Measurements from ENCODE around the gene STAT5B.
"Not testable (repeated sequence)": the region's sequence is repeated elsewhere in the genome, so short reads cannot be mapped to it uniquely, and the experiment has no call there.

STAT5B gene

DNA sequence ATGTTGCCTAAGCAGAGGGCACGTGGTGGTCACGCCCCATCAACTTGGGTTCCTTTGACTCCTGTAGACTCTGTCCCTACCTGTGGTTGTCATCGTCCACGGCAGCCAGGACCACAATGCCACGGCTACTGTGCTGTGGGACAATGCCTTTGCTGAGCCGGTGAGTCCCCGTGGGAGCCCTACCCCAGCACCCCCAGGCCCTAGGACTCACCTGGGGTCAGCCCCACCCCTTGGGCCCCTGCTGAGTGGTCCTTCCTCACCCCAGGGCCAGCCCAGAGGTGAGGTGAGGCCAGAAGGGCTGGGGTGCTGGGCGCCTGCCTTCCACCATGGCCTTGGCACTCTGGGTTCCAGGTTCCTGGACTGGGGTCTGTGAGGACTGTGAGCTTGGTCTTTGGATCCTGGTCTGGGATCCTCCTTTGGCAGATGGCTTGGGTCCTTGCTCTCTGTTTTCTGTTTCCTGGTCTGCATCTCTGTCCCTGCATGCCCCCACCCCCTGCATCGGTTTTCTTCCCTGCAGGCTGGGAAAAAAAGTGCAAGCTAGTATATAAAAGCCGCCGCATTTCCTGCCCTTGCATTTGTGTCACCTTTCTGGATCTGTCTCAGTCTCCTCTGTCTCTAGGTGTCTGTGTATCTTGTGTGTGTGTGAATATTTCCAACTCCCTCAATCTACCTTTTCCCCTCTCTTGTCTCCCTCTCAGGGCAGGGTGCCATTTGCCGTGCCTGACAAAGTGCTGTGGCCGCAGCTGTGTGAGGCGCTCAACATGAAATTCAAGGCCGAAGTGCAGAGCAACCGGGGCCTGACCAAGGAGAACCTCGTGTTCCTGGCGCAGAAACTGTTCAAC, 29.6 kb upstream of the STAT5B start:
- DNase-seq = no peak

DNA sequence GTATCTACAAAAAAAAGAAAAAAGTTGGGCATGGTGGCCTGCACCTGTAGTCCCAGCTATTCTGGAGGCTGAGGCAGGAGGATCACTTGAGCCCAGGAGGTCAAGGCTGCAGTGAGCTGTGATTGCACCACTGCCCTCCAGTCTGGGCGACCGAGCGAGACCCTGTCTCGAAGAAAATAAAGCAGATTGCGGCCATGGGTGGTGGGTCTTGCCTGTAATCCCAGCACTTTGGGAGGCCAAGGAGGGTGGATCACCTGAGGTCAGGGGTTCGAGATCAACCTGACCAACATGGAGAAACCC, 28.8 kb upstream of the STAT5B start:
- DNase-seq = not testable (repeated sequence)

DNA sequence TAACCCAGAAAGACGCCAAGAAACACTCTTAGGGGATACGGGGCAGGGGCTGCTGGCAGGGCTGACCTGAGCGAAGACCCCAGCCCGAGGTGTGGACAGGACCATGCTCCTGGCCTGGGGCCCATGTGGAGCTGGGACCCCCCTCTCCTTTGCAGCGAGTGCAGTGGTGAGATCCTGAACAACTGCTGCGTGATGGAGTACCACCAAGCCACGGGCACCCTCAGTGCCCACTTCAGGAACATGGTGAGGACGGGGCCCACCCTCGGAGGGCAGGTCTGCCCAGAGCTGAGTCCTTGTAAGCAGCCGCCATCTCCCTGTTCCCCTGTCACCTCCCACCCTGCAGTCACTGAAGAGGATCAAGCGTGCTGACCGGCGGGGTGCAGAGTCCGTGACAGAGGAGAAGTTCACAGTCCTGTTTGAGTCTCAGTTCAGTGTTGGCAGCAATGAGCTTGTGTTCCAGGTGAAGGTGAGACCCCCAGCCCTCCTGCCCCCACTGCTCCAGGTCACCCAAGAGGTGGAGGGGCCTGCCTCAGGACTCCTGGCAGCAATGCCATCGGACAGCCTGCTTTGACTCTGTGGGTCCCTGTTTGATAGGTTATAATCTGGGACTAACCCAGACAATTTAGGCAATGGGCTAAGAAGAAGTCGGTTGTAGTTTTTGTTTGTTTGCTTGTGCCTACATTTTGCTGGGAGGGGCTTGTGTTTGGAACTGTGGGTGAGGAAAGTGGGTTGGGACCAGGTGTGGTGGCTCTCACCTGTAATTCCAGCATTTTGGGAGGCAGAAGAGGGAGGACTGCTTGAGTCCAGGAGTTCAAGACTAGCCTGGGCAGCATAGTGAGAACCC, 28.2 kb upstream of the STAT5B start:
- DNase-seq = no peak

DNA sequence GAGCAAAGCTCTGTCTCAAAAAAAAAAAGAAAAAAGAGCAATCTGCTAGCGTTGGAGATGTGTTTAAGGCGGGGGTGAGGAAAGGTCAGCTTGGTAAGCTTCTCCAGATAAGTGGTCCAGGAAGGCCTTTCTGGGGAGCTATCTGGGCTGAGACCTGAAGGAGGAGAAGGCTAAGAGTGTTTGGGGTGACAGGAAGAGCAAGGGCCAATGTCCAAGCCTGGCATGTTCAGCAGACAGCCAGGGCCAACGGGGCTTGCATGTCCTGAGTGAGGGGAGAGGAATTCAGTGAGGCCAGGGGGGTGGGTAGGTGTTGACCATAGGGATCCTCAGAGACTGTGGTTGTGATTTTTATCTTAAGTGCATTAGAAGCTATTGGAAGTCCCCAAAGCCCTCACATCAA, 27.5 kb upstream of the STAT5B start:
- no peak for DNase-seq

DNA sequence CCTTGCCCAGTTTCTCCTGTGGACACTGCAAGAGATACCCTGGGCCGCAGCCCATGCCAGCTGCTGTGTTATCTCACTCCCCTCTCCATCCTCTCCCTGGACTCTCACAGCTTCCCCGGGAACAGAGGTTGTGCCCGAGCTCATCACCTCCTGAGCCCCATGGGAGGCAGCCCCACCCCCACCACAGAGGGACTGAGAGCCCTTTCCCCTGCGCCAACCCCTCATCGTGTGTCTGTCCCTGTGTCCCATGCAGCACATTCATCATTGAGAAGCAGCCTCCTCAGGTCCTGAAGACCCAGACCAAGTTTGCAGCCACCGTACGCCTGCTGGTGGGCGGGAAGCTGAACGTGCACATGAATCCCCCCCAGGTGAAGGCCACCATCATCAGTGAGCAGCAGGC, 24.8 kb upstream of the STAT5B start:
- DNase-seq = no peak

DNA sequence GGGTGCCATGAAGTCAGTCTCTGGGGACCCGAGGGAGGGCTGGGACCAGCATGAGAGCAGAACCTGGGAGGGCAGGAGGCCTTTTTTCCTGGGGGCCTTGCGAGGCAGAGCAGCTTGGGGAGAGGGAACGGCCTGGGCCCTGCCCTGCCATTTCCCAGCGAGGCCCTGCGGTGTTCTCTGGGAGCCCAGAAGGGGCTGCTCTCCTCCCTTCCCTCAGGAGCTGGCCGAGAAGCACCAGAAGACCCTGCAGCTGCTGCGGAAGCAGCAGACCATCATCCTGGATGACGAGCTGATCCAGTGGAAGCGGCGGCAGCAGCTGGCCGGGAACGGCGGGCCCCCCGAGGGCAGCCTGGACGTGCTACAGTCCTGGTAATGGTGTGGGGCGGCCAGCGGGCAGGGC, 23.7 kb upstream of the STAT5B start:
- DNase-seq = not testable (repeated sequence)

DNA sequence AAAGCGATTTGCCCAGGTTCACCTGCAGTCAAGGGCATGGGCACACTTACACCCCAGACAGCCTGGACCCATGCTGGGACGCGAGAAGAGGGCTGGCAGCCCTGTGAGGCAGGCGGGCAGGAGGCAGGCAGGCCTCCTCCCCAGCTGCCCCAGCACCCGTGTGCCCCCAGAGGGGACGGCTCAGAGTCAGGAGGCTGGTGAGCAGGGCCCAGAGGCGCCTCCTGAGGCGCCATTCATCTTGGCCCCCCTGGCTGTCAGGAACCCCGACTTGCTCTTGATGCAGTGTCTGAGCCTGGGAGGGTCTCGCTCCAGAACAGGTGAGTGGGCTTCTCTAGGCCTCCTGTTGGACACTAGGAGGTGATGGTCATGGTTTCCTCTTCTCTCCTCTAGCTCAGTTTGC, 23.2 kb upstream of the STAT5B start:
- DNase-seq = not testable (repeated sequence)

DNA sequence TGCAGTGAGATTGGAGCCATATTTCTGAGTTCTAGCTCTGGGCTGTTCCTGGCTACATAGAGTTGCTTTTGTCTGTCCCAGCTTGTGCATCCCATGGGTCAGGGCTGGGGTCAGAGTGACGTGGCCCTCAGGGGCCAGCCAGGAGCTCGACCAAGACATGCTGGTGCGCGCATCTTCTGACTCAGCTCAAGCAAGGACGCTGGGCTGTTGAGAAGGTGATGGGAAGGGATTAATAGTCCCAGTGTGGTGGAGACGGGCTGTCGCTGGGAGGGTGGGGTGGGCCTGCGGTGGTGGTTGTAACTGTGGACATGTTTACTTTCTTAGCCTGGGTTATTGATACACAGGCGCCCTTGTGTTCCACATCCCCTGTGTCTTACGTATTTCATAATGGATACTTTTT, 21.6 kb upstream of the STAT5B start:
- DNase-seq = not testable (repeated sequence)

DNA sequence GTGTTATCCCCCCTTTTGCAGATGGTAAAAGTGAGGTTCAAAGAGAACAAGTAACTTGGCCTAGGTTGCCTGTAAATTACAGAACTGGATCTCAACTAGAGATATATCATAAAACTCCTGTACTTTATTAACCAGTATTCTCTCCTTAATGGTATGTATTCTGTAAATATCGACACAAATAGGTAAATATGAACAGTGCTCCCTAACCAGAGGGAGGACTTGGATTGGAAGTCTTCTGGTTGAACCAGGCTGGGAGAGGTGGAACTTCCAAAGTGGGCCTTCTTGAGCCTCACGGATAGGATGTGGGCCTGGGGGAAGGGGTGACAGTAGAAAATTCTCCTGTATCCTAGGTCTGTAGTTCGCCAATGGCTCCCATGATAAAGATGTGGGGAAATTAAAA, 19.8 kb upstream of the STAT5B start:
- DNase-seq = no peak

DNA sequence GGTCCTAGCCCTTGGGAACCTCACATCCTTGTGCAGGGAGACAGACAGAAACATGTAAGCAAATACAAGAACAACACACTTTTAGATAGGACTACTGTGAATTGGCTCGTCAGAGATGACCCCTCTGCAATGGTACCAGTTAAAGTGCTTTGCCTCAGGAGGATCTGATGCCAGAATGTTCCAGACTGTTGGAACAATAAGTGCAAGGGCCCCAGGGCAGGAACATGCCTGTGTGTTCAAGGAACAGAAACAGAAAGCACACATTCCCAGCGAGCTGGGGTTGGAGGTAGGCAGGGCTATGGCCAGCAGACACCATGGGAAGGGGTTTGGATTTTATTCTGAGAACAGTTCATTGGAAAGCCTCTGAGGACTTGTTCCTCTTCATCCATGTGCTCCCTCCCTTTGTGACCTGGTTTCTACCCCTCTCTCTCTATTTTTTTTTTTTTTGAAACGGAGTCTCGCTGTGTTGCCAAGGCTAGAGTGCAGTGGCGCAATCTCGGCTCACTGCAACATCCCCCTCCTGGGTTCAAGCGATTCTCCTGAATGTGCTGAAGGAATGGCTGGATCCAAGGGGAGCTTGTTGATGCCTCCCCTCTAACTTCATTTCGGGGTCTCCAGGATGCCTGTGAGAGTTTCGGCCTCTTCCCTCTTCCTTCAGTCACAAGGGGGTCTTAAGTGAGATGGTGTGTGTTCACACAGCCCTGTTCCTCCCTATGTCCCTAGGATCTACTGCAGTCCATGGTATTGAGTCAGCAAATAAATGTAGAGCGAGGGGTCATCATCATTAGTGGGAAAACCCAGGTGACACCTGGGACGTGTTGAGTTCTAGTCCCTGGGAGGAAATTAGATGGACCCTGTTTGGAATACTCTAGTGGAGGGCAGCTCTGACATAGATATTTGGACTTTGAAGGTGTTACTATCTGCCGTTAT, 18.5 kb upstream of the STAT5B start:
- no peak for DNase-seq

DNA sequence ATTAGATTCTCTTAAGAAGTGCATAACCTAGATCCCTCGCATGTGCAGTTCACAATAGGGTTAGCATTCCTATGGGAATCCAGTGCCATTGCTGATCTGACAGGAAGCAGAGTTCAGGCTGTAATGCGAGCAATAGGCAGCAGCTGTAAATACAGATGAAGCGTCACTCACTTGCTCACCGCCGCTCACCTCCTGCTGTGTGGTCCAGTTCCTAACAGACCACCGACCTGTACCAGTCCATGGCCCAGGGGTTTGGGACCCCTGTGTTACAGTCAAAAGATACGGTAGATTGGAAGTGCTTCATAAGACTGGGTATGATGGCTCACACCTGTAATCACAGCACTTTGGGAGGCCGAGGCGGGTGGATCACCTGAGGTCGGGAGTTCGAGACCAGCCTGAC, 14.9 kb upstream of the STAT5B start:
- DNase-seq = peak; percentile 32

DNA sequence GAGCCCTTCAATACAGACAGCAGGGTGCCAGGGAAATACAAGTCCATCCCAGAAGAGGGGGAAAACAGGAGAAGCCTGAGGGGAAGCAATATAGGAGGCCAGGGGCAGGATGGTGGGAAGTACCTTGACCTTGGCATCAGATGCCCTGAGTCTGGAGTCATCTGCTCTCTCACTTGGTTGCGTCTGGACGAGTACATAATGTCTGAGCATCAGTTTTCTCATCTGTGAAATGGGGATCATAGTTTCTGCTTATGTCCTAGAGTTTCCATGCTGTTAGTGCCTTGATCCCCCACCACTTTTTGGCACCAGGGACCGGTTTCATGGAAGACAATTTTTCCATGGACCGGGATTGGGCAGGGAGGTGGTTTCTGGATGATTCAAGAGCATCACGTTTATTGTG, 14.4 kb upstream of the STAT5B start:
- DNase-seq = no peak

DNA sequence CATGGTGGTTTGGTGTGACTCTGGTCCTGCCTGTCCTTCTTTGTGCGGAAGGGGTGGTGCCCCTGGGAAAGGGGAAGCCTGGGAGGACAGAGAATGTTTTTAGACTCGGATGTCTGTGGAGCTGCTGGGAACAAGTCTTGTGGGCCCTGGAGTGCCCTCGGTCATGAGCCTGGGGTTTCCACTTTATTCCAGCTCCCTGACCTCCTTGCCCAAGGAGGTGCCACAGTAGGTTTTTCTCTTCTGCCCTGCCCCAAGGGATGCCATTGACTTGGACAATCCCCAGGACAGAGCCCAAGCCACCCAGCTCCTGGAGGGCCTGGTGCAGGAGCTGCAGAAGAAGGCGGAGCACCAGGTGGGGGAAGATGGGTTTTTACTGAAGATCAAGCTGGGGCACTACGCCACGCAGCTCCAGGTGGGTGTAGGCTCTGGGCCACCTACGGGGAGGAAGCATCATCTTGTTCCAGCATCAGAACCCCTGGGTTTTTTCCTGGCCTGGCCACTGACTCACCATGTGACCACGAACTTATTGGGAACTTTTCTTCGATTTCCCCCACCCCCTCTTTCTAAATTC, 13.5 kb upstream of the STAT5B start:
- no peak for DNase-seq

DNA sequence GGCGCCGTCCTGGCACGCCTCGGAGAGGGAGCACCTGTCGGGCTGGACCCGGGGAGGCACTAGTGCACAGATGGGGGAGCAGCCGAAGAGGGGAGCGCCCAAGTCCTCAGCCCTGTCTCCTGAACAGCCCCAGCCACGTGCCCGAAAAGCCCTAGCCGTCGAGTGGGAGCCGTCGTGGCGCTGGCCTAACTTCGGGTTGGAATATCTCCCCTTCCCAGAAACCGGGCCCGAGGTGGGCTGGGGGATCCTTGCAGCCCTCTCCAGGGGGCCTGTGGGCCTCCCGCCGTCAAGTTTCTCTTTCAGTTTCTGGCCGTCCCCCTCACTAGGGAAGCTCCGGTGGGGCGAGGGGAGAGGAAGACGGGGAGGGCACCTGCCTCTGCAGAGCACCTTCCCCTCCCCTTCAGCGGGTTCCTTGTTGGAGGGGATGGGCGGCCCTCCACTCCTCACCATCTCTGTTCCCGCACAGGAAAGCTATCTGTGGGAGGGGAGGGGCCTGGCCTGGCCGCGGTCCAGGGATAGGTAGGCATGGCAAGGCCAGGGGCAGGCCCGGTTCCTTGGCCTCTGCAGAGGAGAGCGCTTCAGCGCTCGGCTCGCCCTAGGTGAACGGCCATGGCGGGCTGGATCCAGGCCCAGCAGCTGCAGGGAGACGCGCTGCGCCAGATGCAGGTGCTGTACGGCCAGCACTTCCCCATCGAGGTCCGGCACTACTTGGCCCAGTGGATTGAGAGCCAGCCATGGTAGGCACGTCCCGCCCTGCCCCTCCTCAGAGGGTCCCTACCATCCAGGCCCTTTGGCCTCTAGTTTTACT, 12.8 kb upstream of the STAT5B start:
- no peak for DNase-seq

DNA sequence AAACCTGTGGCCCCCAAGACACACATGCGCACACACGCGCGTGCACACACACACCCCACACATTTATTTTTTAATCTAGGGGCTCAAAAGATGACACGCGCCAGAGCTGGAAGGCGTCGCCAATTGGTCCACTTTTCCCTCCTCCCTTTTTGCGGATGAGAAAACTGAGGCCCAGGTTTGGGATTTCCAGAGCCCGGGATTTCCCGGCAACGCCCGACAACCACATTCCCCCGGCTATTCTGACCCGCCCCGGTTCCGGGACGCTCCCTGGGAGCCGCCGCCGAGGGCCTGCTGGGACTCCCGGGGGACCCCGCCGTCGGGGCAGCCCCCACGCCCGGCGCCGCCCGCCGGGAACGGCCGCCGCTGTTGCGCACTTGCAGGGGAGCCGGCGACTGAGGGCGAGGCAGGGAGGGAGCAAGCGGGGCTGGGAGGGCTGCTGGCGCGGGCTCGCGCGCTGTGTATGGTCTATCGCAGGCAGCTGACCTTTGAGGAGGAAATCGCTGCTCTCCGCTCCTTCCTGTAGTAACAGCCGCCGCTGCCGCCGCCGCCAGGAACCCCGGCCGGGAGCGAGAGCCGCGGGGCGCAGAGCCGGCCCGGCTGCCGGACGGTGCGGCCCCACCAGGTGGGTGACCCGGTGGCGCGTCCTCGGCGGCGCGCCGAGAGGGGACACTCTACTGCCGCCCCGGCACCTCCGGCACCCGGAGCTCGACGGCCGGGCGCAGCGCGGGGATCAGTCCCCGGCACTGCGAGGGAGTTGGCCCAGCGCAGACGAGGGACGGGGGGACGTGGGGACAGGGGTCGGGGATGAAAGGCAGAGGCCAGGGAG, 12.0 kb upstream of the STAT5B start, which contains the start of gene STAT5A:
Gene STAT5A (plus strand): TSS at position 522 of the 826 bp plus-strand sequence. CDS start 914 bp downstream, outside the sequence.
- DNase-seq = peak; percentile 86

DNA sequence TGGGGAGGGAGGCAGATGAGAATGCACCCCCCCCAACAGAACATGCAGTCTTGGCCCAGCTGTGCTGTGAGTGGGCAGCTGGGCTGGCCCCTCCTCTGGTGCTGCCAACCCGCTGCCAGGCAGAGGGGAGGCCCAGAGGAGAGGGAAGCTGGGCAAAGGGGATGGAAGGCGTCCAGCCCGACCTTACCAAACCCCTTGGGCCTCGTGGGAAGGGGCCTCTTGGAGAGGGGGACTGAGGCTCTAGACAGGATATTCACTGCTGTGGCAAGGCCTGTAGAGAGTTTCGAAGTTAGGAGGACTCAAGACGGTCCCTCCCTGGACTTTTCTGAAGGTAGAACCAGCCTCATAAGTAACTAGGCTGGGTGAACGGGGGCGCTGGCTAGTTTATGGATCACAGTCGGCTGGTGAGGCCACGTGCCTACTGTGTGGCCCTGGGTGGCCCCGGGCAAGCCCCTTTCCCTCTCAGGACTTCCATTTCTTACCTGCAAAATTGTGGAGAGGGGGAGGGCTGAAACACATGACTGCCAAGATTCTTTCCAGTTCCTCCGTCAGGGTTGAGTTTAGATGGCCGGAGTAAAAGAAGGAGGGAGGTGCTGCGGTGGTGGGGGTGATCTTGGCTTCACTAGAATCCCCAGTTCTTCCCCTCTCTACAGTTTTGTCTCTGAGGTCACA, 11.2 kb upstream of the STAT5B start:
- no peak for DNase-seq

DNA sequence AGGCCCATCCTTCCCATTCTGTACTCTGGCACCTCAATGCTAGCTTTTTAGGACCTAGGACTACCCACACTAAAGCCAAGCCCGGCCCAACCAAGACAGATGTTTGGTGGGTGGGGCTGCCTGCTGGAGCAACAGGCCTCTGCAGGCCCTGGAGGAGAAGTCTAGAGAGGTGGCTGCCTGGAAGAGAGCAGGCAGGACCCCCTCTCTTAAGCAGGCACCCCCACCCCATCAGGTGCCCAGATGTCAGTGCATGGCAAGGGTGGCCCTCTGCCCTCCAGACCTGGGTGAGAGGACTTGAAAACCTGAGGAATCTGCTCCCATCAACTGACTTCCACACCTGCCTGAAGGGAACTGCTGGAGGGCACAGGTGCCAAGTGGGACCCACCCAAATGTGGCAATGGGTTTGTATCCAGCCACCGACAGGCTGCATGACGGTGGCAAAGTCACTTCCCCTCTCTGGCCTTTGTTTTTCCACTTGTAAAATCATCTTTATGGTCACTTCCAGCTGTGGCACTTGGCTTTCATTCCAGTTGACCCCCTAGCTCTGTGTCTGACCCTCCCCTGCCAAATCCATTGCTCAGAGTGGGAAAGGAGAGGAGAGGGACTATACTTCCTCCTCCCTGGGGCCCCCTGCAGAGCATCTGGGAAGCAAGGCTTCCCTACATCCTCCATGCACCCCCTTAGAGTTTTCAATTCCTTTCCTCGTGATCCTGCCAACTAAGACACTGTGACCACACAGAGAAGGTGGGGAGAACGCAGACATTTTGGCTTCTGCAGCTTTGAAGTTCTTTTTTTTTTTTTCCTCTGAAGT, 10.4 kb upstream of the STAT5B start:
- peak; percentile 22 for DNase-seq

DNA sequence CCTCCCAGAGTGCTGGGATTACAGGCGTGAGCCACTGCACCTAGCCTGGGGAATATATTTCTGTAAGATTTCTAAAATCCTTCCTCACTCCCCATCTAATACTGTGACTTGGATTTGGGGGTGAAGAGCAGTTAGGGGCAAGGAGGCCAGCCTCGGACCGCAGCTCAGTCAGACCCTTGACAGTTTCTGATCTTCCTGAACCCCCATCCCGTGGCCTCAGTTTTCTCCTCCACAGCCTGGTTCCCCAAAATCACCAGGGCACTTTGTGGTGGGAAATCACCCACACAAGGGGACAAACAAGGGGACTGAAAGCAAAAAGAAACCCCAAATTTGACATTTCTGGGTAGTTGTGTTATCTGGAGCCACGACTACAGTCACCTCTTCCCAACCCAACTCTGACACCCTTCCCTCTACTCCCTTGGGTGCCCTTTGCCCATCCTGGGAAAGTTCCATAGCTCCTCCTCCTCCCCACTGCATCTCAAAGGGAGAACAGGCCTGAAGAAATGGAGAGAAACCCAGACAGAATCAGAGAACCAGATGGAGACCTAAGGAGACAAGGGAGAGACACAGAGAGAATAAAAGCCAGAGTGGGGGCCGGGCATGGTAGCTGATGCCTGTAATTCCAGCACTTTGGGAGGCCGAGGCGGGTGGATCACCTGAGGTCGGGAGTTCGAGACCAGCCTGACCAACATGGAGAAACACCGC, 9.3 kb upstream of the STAT5B start:
- no peak for DNase-seq

DNA sequence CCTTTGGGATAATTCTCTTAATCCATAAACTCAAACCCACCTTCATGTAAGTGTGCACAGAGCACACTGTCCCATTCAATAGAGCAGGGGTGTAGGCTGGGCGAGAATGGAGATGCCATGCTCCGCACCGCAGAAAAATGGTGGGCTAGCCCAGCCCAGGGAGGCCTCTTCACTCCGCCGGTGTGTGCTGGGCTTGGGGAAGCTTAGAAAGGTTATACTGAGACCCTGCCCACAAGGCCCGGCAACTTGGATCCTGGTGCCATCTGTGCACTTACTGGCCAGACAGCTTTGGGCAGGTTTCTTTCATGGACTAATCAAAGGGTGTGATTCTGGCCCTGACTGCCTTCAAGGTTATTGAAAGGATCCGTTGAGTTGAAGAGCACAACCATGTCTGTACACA, 8.4 kb upstream of the STAT5B start:
- no peak for DNase-seq
